SK-N-SH (cell line): ENCODE results near the gene DDI2. TPM values are rescaled to one million over a fixed set of nuclear protein-coding genes. Genes with fewer than 3 reads are reported as not detected.

Source experiments
- CTCF ChIA-PET: fragments of 300-600, 350-600 bp; formaldehyde crosslinking; extraction: SDS; loops from one replicate; lab custom pipeline; 2021; lab: Yijun Ruan, JAX
- POLR2A ChIA-PET: fragments of 350-600 bp; sonication (Branson Sonifier 250); formaldehyde crosslinking; extraction: SDS; loops from one replicate; lab custom pipeline; 2020; ENCODE audit warnings: antibody characterized with exemption, inconsistent platforms; lab: Yijun Ruan, JAX
- DNase-seq: peaks from one replicate; pipeline ENCODE4 v3.0.0; 2012
- H2AFZ ChIP-seq: fragments of 200-600 bp; sonication (generic); 2 replicates; pipeline ENCODE4 v1.8.1; 2016; ENCODE audit warnings: antibody characterized with exemption, mild to moderate bottlenecking, low read depth
- H3F3A ChIP-seq: fragments of 200-600 bp; sonication (generic); replicated peaks from 2 replicates; pipeline ENCODE3; 2016; ENCODE audit warnings: antibody characterized with exemption, mild to moderate bottlenecking; ENCODE audit not compliant: insufficient read depth
- H3K27ac ChIP-seq, 2 experiments: fragments of 200-500 bp in 1 of 2; fragments of 200-600 bp in 1 of 2; sonication (Bioruptor generic) in 1 of 2; sonication (generic), shearing (Covaris generic) in 1 of 2; 2 replicates each; pipeline versions ENCODE4 v1.5.1 to v1.6.1; 2014 to 2016; ENCODE audit warnings: low read depth in 2 of 2, inconsistent platforms in 1 of 2, low read length in 1 of 2, mild to moderate bottlenecking in 1 of 2, mixed read lengths in 1 of 2
- H3K27me3 ChIP-seq: fragments of 200-600 bp; sonication (generic), shearing (Covaris generic); 2 replicates; pipeline ENCODE4 v1.6.1; 2016; ENCODE audit warnings: mixed run types; ENCODE audit not compliant: insufficient read depth
- H3K36me3 ChIP-seq, 2 experiments: fragments of 200-500 bp in 1 of 2; fragments of 200-600 bp in 1 of 2; sonication (Bioruptor generic) in 1 of 2; sonication (generic) in 1 of 2; replicated peaks in 1 of 2; 2 replicates each; pipeline versions ENCODE3 to v1.5.1; 2014 to 2016; ENCODE audit warnings: low read length in 1 of 2, mild to moderate bottlenecking in 1 of 2; ENCODE audit not compliant: insufficient read depth in 2 of 2, control insufficient read depth in 1 of 2
- H3K4me1 ChIP-seq, 2 experiments: fragments of 200-500 bp in 1 of 2; fragments of 200-600 bp in 1 of 2; sonication (Bioruptor generic) in 1 of 2; sonication (generic), shearing (Covaris generic) in 1 of 2; 2 replicates each; pipeline versions ENCODE4 v1.5.1 to v1.6.1; 2014 to 2016; ENCODE audit warnings: low read depth in 1 of 2, low read length in 1 of 2, mixed run types in 1 of 2; ENCODE audit not compliant: insufficient read depth in 2 of 2, control insufficient read depth in 1 of 2
- H3K4me2 ChIP-seq: fragments of 200-600 bp; sonication (generic), shearing (Covaris generic); 2 replicates; pipeline ENCODE4 v1.6.1; 2017; ENCODE audit warnings: mixed run types
- H3K4me3 ChIP-seq, 2 experiments: fragments of 200-500 bp in 1 of 2; fragments of 200-600 bp in 1 of 2; sonication (Bioruptor generic) in 1 of 2; sonication (generic), shearing (Covaris generic) in 1 of 2; 2 replicates each; pipeline versions ENCODE4 v1.5.1 to v1.8.1; 2014 to 2016; ENCODE audit warnings: low read depth in 2 of 2, inconsistent platforms in 1 of 2, low read length in 1 of 2, mild to moderate bottlenecking in 1 of 2, mixed read lengths in 1 of 2, moderate library complexity in 1 of 2
- H3K79me2 ChIP-seq: fragments of 200-600 bp; sonication (generic); 2 replicates; pipeline ENCODE4 v1.8.1; 2017; ENCODE audit warnings: mild to moderate bottlenecking; ENCODE audit not compliant: insufficient read depth
- H3K9ac ChIP-seq: fragments of 200-600 bp; sonication (generic); 2 replicates; pipeline ENCODE4 v1.6.1; 2017; ENCODE audit warnings: mixed run types
- H3K9me2 ChIP-seq: fragments of 200-600 bp; sonication (generic); 2 replicates; pipeline ENCODE4 v1.6.1; 2017; ENCODE audit warnings: mixed run types
- H3K9me3 ChIP-seq: fragments of 200-600 bp; sonication (generic); 2 replicates; pipeline ENCODE4 v1.6.1; 2017; ENCODE audit warnings: mixed run types, mild to moderate bottlenecking, moderate library complexity
- H4K20me1 ChIP-seq: fragments of 200-600 bp; sonication (generic); 2 replicates; pipeline ENCODE4 v1.6.1; 2017; ENCODE audit warnings: mild to moderate bottlenecking, mixed run types; ENCODE audit not compliant: insufficient read depth
- CHD2 ChIP-seq: fragments of 150-350 bp; IDR thresholded peaks from 2 replicates; pipeline ENCODE4 v1.6.1; 2018; ENCODE audit warnings: low read length; ENCODE audit not compliant: partially characterized antibody
- EP300 ChIP-seq, 2 experiments: IDR thresholded peaks; 2 replicates each; pipeline versions ENCODE4 v1.4.0 to v1.6.1; 2012; ENCODE audit warnings: borderline replicate concordance in 1 of 2, low read depth in 1 of 2, low read length in 1 of 2
- FOSL2 ChIP-seq: IDR thresholded peaks from 2 replicates; pipeline ENCODE4 v1.4.0; 2012; ENCODE audit warnings: low read depth, mild to moderate bottlenecking, moderate library complexity, borderline replicate concordance
- RCOR1 ChIP-seq: fragments of 150-350 bp; IDR thresholded peaks from 2 replicates; pipeline ENCODE4 v1.6.1; 2017; ENCODE audit warnings: antibody characterized with exemption, low read length
- RFX5 ChIP-seq: IDR thresholded peaks from 2 replicates; pipeline ENCODE4 v1.6.1; 2012; ENCODE audit warnings: mild to moderate bottlenecking, improper control_type of control experiment, low read length
- SIN3A ChIP-seq: IDR thresholded peaks from 2 replicates; pipeline ENCODE4 v1.6.1; 2012; ENCODE audit warnings: low read depth, mild to moderate bottlenecking, low read length, moderate library complexity, borderline replicate concordance
- SMC3 ChIP-seq: IDR thresholded peaks from 2 replicates; pipeline ENCODE4 v1.6.1; 2012; ENCODE audit warnings: low read depth, low read length, improper control_type of control experiment
- TCF12 ChIP-seq: IDR thresholded peaks from 2 replicates; pipeline ENCODE4 v1.4.0; 2012
- YY1 ChIP-seq: IDR thresholded peaks from 2 replicates; pipeline ENCODE4 v1.4.0; 2012; ENCODE audit warnings: low read depth, mild to moderate bottlenecking
- WGBS: methylation state at CpG from one replicate; pipeline ENCODE4 v1.1.6; 2017; ENCODE audit warnings: low lambda C conversion rate; 5-methylcytosine and 5-hydroxymethylcytosine counted together
- polyA plus RNA-seq, 3 experiments: library from polyadenylated mRNA; depleted of rRNA; stranded (reverse); fragments of >200 nt; gene quantifications; 2 replicates each; pipeline ENCODE4 v1.2.3, GENCODE V29; 2012
- TF ChIP-seq, protein P1 (sequence below): fragments of 200-600 bp; sonication (generic); IDR thresholded peaks from 2 replicates; pipeline ENCODE4 v1.6.1; 2017; ENCODE audit warnings: antibody characterized with exemption, mild to moderate bottlenecking, moderate library complexity
- TF ChIP-seq, protein P2 (sequence below): fragments of 150-350 bp; IDR thresholded peaks from 2 replicates; pipeline ENCODE4 v1.6.1; 2016; ENCODE audit warnings: mild to moderate bottlenecking, low read depth, low read length
- TF ChIP-seq, protein P3 (sequence below): IDR thresholded peaks from 2 replicates; pipeline ENCODE4 v1.4.0; 2012; ENCODE audit warnings: low read depth, borderline replicate concordance
- TF ChIP-seq, protein P4 (sequence below): IDR thresholded peaks from 2 replicates; pipeline ENCODE4 v1.6.1; 2012; ENCODE audit warnings: mild to moderate bottlenecking, low read depth, low read length, moderate library complexity
- TF ChIP-seq, protein P5 (sequence below): IDR thresholded peaks from 2 replicates; pipeline ENCODE4 v1.4.0; 2012; ENCODE audit warnings: low read depth
- TF ChIP-seq, protein P6 (sequence below): IDR thresholded peaks from 2 replicates; pipeline ENCODE4 v1.4.0; 2012; ENCODE audit warnings: low read depth, borderline replicate concordance

The DDI2 gene
- polyA plus RNA-seq, 1 of the 3 experiments (the other 2 are of a cell fraction), result 2.8 TPM

DNA sequence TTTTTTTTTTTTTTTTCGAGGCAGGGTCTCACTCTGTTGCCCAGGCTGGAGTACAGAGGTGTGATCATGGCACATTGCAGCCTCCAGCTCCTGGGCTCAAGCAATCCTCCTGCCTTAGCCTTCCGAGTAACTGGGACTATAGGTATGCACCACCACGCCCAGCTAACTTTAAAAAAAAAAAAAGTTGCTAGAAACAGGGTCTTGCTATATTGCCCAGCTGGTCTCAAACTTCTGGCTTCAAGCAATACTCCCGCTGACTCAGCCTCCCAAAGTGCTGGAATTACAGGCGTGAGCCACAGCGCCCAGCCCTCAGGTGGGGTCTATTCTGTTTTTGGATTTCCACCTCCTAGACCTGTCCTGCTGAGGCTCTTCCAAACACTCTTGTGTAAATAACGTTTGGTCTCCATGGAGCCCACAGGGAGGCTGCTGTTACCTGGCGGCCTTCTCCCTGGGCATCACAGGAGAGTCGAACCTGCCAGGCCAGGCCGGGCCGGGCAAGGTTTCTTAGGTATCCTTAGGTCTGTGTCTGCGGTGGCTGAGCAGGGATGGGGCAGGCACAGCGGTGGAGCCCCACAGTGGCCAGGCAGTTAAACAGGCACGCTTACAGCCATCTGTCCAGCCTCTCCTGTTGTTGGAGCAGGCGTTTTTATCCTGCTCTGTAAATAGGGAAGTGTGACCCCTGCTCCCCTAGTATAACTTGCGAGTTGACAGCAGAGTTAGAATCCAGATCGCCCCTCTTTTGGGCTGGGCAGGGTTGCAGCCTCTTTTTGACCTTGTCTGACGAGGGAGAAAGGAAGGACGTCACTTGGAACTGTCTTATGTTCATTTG lies 85.7 kb downstream of the DDI2 start:
- Histone ChIP-seq H2AFZ (no peak overlapping the region), H4K20me1 (peaks cover 32% of the 10 kb centered on the region), H3K9me3 (no peaks in the 10 kb centered on the region), H3K9me2 (no peaks in the 10 kb centered on the region), H3K4me2 (peak overlapping the region; percentile 14; the same call in 1 of the 2 replicates), H3K36me3 (no peaks in the 10 kb centered on the region), H3K79me2 (peaks cover 94% of the 10 kb centered on the region), H3K27ac (peak overlapping the region in 1 of 2 experiments; percentile 76; a peak in 2 of 4 replicates), H3K27me3 (no peaks in the 10 kb centered on the region), H3K4me3 (peak overlapping the region in 1 of 2 experiments; percentile 35; a peak in 1 of 4 replicates), H3K9ac (peak overlapping the region; percentile 21; the same call in 1 of the 2 replicates), H3K4me1 (peaks cover 0 to 6% of the 10 kb centered on the region in 2 experiments; a peak in 2 of 4 replicates), H3F3A (peaks cover 12% of the 10 kb centered on the region)
- ChIA-PET POLR2A (no interaction called here), CTCF (no interaction called here)
- no peak for DNase-seq
- WGBS, result 80% methylated on average over 17 of the region's 19 CpGs
- TF ChIP-seq, protein P1, sequence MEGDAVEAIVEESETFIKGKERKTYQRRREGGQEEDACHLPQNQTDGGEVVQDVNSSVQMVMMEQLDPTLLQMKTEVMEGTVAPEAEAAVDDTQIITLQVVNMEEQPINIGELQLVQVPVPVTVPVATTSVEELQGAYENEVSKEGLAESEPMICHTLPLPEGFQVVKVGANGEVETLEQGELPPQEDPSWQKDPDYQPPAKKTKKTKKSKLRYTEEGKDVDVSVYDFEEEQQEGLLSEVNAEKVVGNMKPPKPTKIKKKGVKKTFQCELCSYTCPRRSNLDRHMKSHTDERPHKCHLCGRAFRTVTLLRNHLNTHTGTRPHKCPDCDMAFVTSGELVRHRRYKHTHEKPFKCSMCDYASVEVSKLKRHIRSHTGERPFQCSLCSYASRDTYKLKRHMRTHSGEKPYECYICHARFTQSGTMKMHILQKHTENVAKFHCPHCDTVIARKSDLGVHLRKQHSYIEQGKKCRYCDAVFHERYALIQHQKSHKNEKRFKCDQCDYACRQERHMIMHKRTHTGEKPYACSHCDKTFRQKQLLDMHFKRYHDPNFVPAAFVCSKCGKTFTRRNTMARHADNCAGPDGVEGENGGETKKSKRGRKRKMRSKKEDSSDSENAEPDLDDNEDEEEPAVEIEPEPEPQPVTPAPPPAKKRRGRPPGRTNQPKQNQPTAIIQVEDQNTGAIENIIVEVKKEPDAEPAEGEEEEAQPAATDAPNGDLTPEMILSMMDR, result peak; percentile 32; the same call in 1 of the 2 replicates
- no peak for TF ChIP-seq TCF12

DNA sequence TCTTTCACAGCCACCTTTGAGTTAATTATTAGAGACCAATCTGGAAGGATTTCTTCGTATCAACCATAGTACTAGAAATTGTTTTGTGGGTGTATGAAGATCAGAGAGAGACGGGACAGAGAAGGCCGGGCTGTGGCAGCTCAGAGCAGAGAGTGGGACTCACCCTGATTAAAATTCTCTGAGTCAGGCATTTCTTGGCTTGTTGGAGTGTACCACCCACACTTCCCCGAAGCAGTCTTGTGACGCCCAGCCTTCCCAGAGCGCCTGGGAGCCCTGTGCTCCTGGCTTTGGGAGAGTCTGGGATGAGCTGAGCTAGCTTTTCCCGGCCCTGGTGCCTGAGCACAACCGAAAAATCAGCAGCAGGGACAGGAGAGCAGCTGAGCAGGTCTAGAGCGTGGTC lies 86.3 kb downstream of the DDI2 start:
- CTCF ChIA-PET, result no interaction called here
- POLR2A ChIA-PET, result no interaction called here
- Histone ChIP-seq H3K27ac (peak overlapping the region; percentile 7 to 76; a peak in 2 of 4 replicates), H3K9me2 (no peaks in the 10 kb centered on the region), H3K79me2 (peaks cover 96% of the 10 kb centered on the region), H2AFZ (no peak overlapping the region), H3K4me1 (peaks cover 0 to 6% of the 10 kb centered on the region in 2 experiments; a peak in 2 of 4 replicates), H3K4me3 (0 out of 4 replicates have a peak overlapping the region, but pooled peaks of 1 of the 2 experiments have one; percentile 35), H3K36me3 (no peaks in the 10 kb centered on the region), H3K27me3 (no peaks in the 10 kb centered on the region), H3K9ac (peak overlapping the region; percentile 21; the same call in 1 of the 2 replicates), H3F3A (peaks cover 16% of the 10 kb centered on the region), H4K20me1 (peaks cover 31% of the 10 kb centered on the region), H3K4me2 (peak overlapping the region; percentile 14; the same call in 1 of the 2 replicates), H3K9me3 (no peaks in the 10 kb centered on the region)
- no peak for DNase-seq
- 44% methylated on average over 5 of the region's 9 CpGs for WGBS
- TF ChIP-seq, protein P2, sequence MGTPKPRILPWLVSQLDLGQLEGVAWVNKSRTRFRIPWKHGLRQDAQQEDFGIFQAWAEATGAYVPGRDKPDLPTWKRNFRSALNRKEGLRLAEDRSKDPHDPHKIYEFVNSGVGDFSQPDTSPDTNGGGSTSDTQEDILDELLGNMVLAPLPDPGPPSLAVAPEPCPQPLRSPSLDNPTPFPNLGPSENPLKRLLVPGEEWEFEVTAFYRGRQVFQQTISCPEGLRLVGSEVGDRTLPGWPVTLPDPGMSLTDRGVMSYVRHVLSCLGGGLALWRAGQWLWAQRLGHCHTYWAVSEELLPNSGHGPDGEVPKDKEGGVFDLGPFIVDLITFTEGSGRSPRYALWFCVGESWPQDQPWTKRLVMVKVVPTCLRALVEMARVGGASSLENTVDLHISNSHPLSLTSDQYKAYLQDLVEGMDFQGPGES, result no peak
- TF ChIP-seq, protein P3, sequence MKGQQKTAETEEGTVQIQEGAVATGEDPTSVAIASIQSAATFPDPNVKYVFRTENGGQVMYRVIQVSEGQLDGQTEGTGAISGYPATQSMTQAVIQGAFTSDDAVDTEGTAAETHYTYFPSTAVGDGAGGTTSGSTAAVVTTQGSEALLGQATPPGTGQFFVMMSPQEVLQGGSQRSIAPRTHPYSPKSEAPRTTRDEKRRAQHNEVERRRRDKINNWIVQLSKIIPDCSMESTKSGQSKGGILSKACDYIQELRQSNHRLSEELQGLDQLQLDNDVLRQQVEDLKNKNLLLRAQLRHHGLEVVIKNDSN, result no peak
- no peak for TF ChIP-seq CHD2
- TF ChIP-seq FOSL2, result no peak
- TF ChIP-seq EP300 (IDR thresholded peaks at IDR 0.05; ENCODE audit: borderline replicate concordance in 1 of 2, low read depth in 1 of 2, low read length in 1 of 2), result no peak
- TF ChIP-seq RCOR1, result no peak
- TF ChIP-seq, protein P4, sequence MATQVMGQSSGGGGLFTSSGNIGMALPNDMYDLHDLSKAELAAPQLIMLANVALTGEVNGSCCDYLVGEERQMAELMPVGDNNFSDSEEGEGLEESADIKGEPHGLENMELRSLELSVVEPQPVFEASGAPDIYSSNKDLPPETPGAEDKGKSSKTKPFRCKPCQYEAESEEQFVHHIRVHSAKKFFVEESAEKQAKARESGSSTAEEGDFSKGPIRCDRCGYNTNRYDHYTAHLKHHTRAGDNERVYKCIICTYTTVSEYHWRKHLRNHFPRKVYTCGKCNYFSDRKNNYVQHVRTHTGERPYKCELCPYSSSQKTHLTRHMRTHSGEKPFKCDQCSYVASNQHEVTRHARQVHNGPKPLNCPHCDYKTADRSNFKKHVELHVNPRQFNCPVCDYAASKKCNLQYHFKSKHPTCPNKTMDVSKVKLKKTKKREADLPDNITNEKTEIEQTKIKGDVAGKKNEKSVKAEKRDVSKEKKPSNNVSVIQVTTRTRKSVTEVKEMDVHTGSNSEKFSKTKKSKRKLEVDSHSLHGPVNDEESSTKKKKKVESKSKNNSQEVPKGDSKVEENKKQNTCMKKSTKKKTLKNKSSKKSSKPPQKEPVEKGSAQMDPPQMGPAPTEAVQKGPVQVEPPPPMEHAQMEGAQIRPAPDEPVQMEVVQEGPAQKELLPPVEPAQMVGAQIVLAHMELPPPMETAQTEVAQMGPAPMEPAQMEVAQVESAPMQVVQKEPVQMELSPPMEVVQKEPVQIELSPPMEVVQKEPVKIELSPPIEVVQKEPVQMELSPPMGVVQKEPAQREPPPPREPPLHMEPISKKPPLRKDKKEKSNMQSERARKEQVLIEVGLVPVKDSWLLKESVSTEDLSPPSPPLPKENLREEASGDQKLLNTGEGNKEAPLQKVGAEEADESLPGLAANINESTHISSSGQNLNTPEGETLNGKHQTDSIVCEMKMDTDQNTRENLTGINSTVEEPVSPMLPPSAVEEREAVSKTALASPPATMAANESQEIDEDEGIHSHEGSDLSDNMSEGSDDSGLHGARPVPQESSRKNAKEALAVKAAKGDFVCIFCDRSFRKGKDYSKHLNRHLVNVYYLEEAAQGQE, result no peak
- TF ChIP-seq, protein P5, sequence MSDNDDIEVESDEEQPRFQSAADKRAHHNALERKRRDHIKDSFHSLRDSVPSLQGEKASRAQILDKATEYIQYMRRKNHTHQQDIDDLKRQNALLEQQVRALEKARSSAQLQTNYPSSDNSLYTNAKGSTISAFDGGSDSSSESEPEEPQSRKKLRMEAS, result no peak
- TF ChIP-seq YY1, result no peak
- no peak for TF ChIP-seq SIN3A
- TF ChIP-seq SMC3, result no peak
- no peak for TF ChIP-seq RFX5
- TF ChIP-seq, protein P6, sequence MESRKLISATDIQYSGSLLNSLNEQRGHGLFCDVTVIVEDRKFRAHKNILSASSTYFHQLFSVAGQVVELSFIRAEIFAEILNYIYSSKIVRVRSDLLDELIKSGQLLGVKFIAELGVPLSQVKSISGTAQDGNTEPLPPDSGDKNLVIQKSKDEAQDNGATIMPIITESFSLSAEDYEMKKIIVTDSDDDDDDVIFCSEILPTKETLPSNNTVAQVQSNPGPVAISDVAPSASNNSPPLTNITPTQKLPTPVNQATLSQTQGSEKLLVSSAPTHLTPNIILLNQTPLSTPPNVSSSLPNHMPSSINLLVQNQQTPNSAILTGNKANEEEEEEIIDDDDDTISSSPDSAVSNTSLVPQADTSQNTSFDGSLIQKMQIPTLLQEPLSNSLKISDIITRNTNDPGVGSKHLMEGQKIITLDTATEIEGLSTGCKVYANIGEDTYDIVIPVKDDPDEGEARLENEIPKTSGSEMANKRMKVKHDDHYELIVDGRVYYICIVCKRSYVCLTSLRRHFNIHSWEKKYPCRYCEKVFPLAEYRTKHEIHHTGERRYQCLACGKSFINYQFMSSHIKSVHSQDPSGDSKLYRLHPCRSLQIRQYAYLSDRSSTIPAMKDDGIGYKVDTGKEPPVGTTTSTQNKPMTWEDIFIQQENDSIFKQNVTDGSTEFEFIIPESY, result no peak
